ENCODE measurements around the gene LRP8.

DNA sequence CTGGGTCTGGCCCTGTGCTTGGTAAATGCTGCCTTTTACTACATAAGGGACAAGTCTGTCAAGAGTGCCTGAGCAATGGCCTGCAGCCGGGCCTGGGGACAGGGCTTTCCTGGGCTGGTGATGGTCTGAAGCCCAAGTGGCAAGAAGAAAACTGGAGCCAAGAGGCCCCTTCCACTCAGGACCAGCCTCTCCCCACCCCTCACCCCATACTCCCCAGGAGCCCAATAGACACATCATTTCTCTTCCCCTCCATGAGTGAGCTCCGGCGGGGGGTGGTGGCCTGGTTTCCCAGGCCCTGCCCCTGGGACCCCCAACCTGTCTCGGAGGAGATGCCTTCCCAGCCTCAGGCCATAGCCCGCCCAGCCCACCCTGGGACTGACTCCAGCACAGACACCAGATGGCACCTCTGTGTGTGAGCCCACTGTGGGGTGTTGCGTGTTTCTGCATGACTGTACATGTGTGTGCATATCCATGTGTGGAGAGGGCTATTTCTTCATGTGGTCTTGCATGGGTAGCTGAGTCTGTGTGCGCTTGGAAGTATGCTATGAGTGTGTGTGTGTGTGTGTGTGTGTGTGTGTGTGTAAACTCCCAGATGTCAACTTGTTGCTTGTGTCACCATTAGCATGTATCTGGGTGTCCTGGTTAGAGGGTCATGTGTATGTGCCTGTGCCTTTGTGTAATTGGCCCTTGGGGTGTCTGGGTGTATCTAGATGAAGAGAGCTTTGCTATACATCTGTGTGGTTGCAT, 14.3 kb upstream of the LRP8 start:
- TF ChIP-seq POLR2A (IDR thresholded peaks at IDR 0.05; ENCODE audit: low read length) = no peak
- no peak for TF ChIP-seq GATA1 (IDR thresholded peaks at IDR 0.05; ENCODE audit: low read depth, low read length)
